ENCODE measurements around the gene TCF25. TPM values are rescaled to one million over a fixed set of nuclear protein-coding genes. Genes with fewer than 3 reads are reported as not detected.
"Not testable (repeated sequence)": the region's sequence is repeated elsewhere in the genome, so short reads cannot be mapped to it uniquely, and the experiment has no call there.

The TCF25 gene
- total and polyA plus RNA-seq, 8 donors: 147 to 189 (median 160) TPM

GRCh38 chr16:89924297-89924924 is 51.0 kb downstream of the TCF25 start:
- TF ChIP-seq CTCF (IDR thresholded peaks at IDR 0.05): no peak
- Histone ChIP-seq H3K27ac (no peak overlapping the region), H3K36me3 (no peaks in the 10 kb centered on the region), H3K9me3 (no peaks in the 10 kb centered on the region), H3K4me1 (peaks cover 33 to 66% of the 10 kb centered on the region in 2 donors), H3K4me3 (peak overlapping the region; percentile 61), H3K27me3 (peaks cover 6 to 98% of the 10 kb centered on the region in 2 donors)
- DNase-seq (peak in 2 of 4 donors; percentile 50 to 71), ATAC-seq (no peak)
- intact Hi-C loops (cut with DNase I): no loop called here

GRCh38 chr16:89924925-89925307 is 51.5 kb downstream of the TCF25 start:
- ATAC-seq: no peak
- intact Hi-C loops (cut with DNase I): no loop called here
- Histone ChIP-seq H3K4me1 (peaks cover 33 to 64% of the 10 kb centered on the region in 2 donors), H3K36me3 (no peaks in the 10 kb centered on the region), H3K9me3 (no peaks in the 10 kb centered on the region), H3K27me3 (peaks cover 6 to 98% of the 10 kb centered on the region in 2 donors), H3K27ac (no peak overlapping the region), H3K4me3 (no peak overlapping the region)
- DNase-seq: no peak
- TF ChIP-seq CTCF (IDR thresholded peaks at IDR 0.05): no peak

GRCh38 chr16:89925596-89926079 is 52.2 kb downstream of the TCF25 start:
- H3K36me3 ChIP-seq: no peaks in the 10 kb centered on the region
- TF ChIP-seq CTCF (IDR thresholded peaks at IDR 0.05): no peak
- H3K27ac ChIP-seq: no peak overlapping the region
- H3K4me1 ChIP-seq: peaks cover 33 to 58% of the 10 kb centered on the region in 2 donors
- peak overlapping the region; percentile 47 to 54 for H3K4me3 ChIP-seq
- H3K27me3 ChIP-seq: peaks cover 6 to 97% of the 10 kb centered on the region in 2 donors
- H3K9me3 ChIP-seq: no peaks in the 10 kb centered on the region
- DNase-seq (no peak), ATAC-seq (peak; percentile 0)
- intact Hi-C loops (cut with DNase I): no loop called here

- ATAC-seq: no peak
- H3K27me3 ChIP-seq: peaks cover 0 to 40% of the 10 kb centered on the region in 2 donors
- no peak overlapping the region for H3K4me3 ChIP-seq
- intact Hi-C loops (cut with DNase I): no loop called here
- peaks cover 0 to 3% of the 10 kb centered on the region in 2 donors for H3K4me1 ChIP-seq
- no peaks in the 10 kb centered on the region for H3K36me3 ChIP-seq
- DNase-seq: no peak
- TF ChIP-seq CTCF (IDR thresholded peaks at IDR 0.05): no peak
- no peaks in the 10 kb centered on the region for H3K9me3 ChIP-seq
- H3K27ac ChIP-seq: no peak overlapping the region
Measured at GRCh38 chr16:89931305-89931896, 58.0 kb downstream of the TCF25 start.

- no peak overlapping the region for H3K4me3 ChIP-seq
- no peaks in the 10 kb centered on the region for H3K36me3 ChIP-seq
- ATAC-seq: no peak
- H3K27me3 ChIP-seq: peaks cover 0 to 34% of the 10 kb centered on the region in 2 donors
- no peak for TF ChIP-seq CTCF (IDR thresholded peaks at IDR 0.05)
- no peaks in the 10 kb centered on the region for H3K4me1 ChIP-seq
- intact Hi-C loops (cut with DNase I): no loop called here
- H3K27ac ChIP-seq: no peak overlapping the region
- H3K9me3 ChIP-seq: no peaks in the 10 kb centered on the region
- DNase-seq: no peak
Measured at GRCh38 chr16:89931964-89932363, 58.6 kb downstream of the TCF25 start.

- H3K36me3 ChIP-seq; H3K9me3 ChIP-seq; DNase-seq; H3K27ac ChIP-seq; H3K4me3 ChIP-seq; H3K4me1 ChIP-seq; intact Hi-C loops (cut with DNase I); ATAC-seq: not testable (repeated sequence)
- peaks cover 0 to 14% of the 10 kb centered on the region in 2 donors for H3K27me3 ChIP-seq
Measured at GRCh38 chr16:89934019-89934418, 60.6 kb downstream of the TCF25 start.
